GM12878 (cell line): ENCODE data around the gene MAP2K2. TPM values are rescaled to one million over a fixed set of nuclear protein-coding genes. Genes with fewer than 3 reads are reported as not detected.
A peak's percentile ranks its signal among the peaks of the same experiment; 100 is the strongest.

Experiments used
- ATAC-seq: fragments of 200-7000 bp; cut with Tn5 transposase; 3 replicates; pipeline ENCODE4 v1.9.1; 2020; ENCODE audit warnings: mild to moderate bottlenecking, moderate library complexity
- BruUV-seq: library from RNA; stranded (reverse); fragments of 400-500 nt; replicated peaks from 2 replicates; lab custom pipeline; 2021; lab: Mats Ljungman, UMichigan
- CTCF ChIA-PET: fragments of 300-600 bp; sonication (Branson Sonifier 250); formaldehyde crosslinking; extraction: SDS; loops from one replicate; lab custom pipeline; 2021; ENCODE audit warnings: inconsistent platforms; lab: Yijun Ruan, JAX
- POLR2A ChIA-PET: fragments of 350-600 bp; formaldehyde crosslinking; extraction: SDS; loops from one replicate; lab custom pipeline; 2021; ENCODE audit warnings: inconsistent platforms; lab: Charles Lee
- RAD21 ChIA-PET: fragments of 300-600 bp; sonication (Branson Sonifier 250); formaldehyde crosslinking; loops from one replicate; lab custom pipeline; 2023; ENCODE audit warnings: antibody characterized with exemption; ENCODE audit not compliant: unreplicated experiment; lab: Charles Lee
- SMC1A ChIA-PET: fragments of 300-600 bp; sonication (Branson Sonifier 250); formaldehyde crosslinking; loops from one replicate; lab custom pipeline; 2023; ENCODE audit not compliant: unreplicated experiment, uncharacterized antibody; lab: Charles Lee
- DNase-seq: peaks from one replicate; pipeline ENCODE4 v3.0.0-alpha.2; 2011; ENCODE audit warnings: low read depth, low spot score
- FAIRE-seq: peaks from 3 replicates; lab custom pipeline; 2011; peaks lifted over from hg19 to GRCh38; lab: Jason Lieb, UNC
- H2AFZ ChIP-seq: 2 replicates; pipeline ENCODE4 v1.6.0; 2011; ENCODE audit warnings: low read depth, low read length, control low read depth; ENCODE audit not compliant: control insufficient read depth
- H3K27ac ChIP-seq: 2 replicates; pipeline ENCODE4 v1.5.1; 2011; ENCODE audit warnings: control low read depth; ENCODE audit not compliant: control insufficient read depth, insufficient read depth
- H3K27me3 ChIP-seq, 2 experiments: replicated peaks in 1 of 2; 2 replicates each; pipeline versions ENCODE4 v1.6.0 to v1.6.1; 2011; ENCODE audit warnings: low read length in 1 of 2; ENCODE audit not compliant: control insufficient read depth in 2 of 2, insufficient read depth in 2 of 2
- H3K36me3 ChIP-seq, 2 experiments: 2 replicates each; pipeline ENCODE4 v1.5.1; 2011; ENCODE audit warnings: low read length in 1 of 2; ENCODE audit not compliant: control insufficient read depth in 2 of 2, insufficient read depth in 2 of 2
- H3K4me1 ChIP-seq: 2 replicates; pipeline ENCODE4 v1.6.1; 2011; ENCODE audit warnings: mild to moderate bottlenecking, low read length, moderate library complexity, mixed read lengths; ENCODE audit not compliant: control insufficient read depth, insufficient read depth
- H3K4me2 ChIP-seq: 2 replicates; pipeline ENCODE4 v1.6.0; 2011; ENCODE audit warnings: control low read depth; ENCODE audit not compliant: control insufficient read depth, insufficient read depth
- H3K4me3 ChIP-seq: fragments of 200-600 bp; sonication (generic); 2 replicates; pipeline ENCODE4 v1.5.1; 2016
- H3K79me2 ChIP-seq: 2 replicates; pipeline ENCODE4 v1.6.0; 2011; ENCODE audit warnings: low read length; ENCODE audit not compliant: control insufficient read depth, insufficient read depth
- H3K9ac ChIP-seq: 2 replicates; pipeline ENCODE4 v1.8.0; 2011; ENCODE audit warnings: low read length, control low read depth, mixed read lengths; ENCODE audit not compliant: control insufficient read depth, insufficient read depth
- H3K9me3 ChIP-seq: replicated peaks from 3 replicates; pipeline ENCODE4 v1.5.1; 2011; ENCODE audit warnings: mild to moderate bottlenecking, low read length; ENCODE audit not compliant: control insufficient read depth, insufficient read depth
- H4K20me1 ChIP-seq: 2 replicates; pipeline ENCODE4 v1.6.0; 2011; ENCODE audit not compliant: control insufficient read depth, insufficient read depth
- DPF2 ChIP-seq: fragments of 450-650 bp; IDR thresholded peaks from 2 replicates; pipeline ENCODE4 v1.6.1; 2017; ENCODE audit warnings: mild to moderate bottlenecking
- IKZF1 ChIP-seq: fragments of 450-650 bp; conservative IDR thresholded peaks from 2 replicates; pipeline ENCODE4 v1.6.1; 2017; ENCODE audit warnings: antibody characterized with exemption, mild to moderate bottlenecking
- MEF2B ChIP-seq: fragments of 450-650 bp; IDR thresholded peaks from 2 replicates; pipeline ENCODE4 v1.6.1; 2018; ENCODE audit warnings: mild to moderate bottlenecking, moderate library complexity; ENCODE audit not compliant: partially characterized antibody, poor library complexity, severe bottlenecking
- MYC ChIP-seq: IDR thresholded peaks from 2 replicates; pipeline ENCODE4 v1.6.1; 2011; ENCODE audit warnings: mild to moderate bottlenecking, low read length, moderate library complexity, inconsistent platforms; ENCODE audit not compliant: insufficient read depth, insufficient replicate concordance, insufficient read length, severe bottlenecking
- RAD51 ChIP-seq: fragments of 450-650 bp; IDR thresholded peaks from 2 replicates; pipeline ENCODE4 v1.6.1; 2016; ENCODE audit warnings: moderate library complexity, mild to moderate bottlenecking, inconsistent platforms
- ZNF24 ChIP-seq: fragments of 450-650 bp; IDR thresholded peaks from 2 replicates; pipeline ENCODE4 v1.6.1; 2017; ENCODE audit warnings: antibody characterized with exemption, mild to moderate bottlenecking
- WGBS: methylation state at CpG from one replicate; pipeline ENCODE4 v1.1.6; 2016; ENCODE audit warnings: low lambda C conversion rate; ENCODE audit not compliant: insufficient replicate concordance, insufficient coverage; ENCODE audit errors: missing lambda C conversion rate; 5-methylcytosine and 5-hydroxymethylcytosine counted together
- in situ Hi-C: fragments of 300-500 bp; cut with MboI; formaldehyde crosslinking; loops from 9 replicates; pipeline ENCODE4 v1.14.3; 2018; ENCODE audit warnings: mixed read lengths
- intact Hi-C: fragments of 100-400 bp; cut with micrococcal nuclease; formaldehyde crosslinking; loops from one replicate; pipeline ENCODE4 v1.14.2; 2022; ENCODE audit not compliant: unreplicated experiment
- polyA plus RNA-seq, 11 experiments: library from polyadenylated mRNA; depleted of rRNA in 4 of 11; unstranded in 6 of 11; stranded (reverse) in 5 of 11; fragments of >200 nt; fragmentation: Nextera tagmentation in 4 of 11; fragmentation: Illumina TruSeq in 1 of 11; extraction: Ambion mirVana in 4 of 11; extraction: Trizol in 1 of 11; gene quantifications; 1 replicate in 1 of 11; 2 replicates in 10 of 11; pipeline versions ENCODE4 v1.2.1 to v1.2.3, GENCODE V29; 2011 to 2016; ENCODE audit warnings: inconsistent platforms in 2 of 11, missing spikeins in 2 of 11, low read depth in 1 of 11
- total RNA-seq, 4 experiments: library from RNA; depleted of rRNA in 3 of 4; stranded (reverse); fragments of >200 nt in 3 of 4; fragmentation: Illumina TruSeq in 1 of 4; extraction: Trizol in 1 of 4; gene quantifications; 2 replicates each; pipeline versions ENCODE4 v1.2.1 to v1.2.3, GENCODE V29; 2013 to 2021
- TF ChIP-seq, protein P1 (sequence below): fragments of 150-350 bp; IDR thresholded peaks from 2 replicates; pipeline ENCODE4 v1.6.1; 2014; ENCODE audit warnings: mild to moderate bottlenecking, low read depth, low read length

Gene MAP2K2
- total and polyA plus RNA-seq, 10 of the 15 experiments (the other 5 are each of a cell fraction or from before 2014, with no cell fraction given) = 1.00 to 210 (median 53.5) TPM

DNA sequence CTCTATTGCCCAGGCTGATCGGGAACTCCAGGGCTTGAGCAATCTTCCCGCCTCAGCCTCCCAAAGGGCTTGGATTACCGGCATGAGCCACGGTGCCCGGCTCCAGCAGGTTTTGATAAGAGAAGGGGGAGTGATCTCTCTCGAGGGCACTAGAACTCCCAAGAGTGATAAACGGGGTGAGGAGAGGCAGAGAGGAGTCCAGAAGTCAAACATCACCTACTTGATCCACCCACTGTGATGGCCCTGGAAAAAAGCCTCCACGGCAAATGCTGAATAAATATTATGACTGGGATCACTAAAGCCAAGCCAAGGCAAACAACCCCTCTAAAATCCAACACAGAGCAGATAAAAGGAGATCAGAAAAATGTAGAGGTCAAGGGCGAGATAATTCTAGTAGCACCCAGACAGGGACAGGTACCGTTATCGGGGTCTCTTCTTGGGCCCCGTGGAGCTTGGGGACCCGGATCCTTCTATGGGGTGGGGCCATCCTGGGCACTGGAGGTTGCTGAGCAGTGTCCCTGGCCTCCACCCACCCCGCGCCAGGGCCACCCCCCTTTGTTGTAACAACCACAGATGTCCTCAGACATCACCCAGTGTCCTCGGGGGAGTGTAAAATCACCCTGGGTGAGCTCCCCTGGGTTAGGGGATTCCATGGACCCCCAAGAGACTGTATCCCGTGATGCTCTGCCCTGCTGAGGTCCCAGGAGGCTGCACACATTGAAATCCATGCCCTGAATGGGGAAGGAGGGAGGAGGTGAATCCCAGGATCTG, 25.8 kb upstream of the MAP2K2 start:
- H3K4me1 ChIP-seq = 0 out of 2 replicates have a peak, but pooled peaks cover 2% of the 10 kb centered on the region
- intact Hi-C loops = no loop called here
- no peaks in the 10 kb centered on the region for H3K9me3 ChIP-seq
- H3K9ac ChIP-seq = no peak overlapping the region
- H3K79me2 ChIP-seq = no peaks in the 10 kb centered on the region
- no peak for DNase-seq
- no peak overlapping the region for H3K4me3 ChIP-seq
- no peak overlapping the region for H3K27ac ChIP-seq
- H4K20me1 ChIP-seq = no peaks in the 10 kb centered on the region
- peaks cover 2 to 3% of the 10 kb centered on the region in 2 experiments; a peak in 1 of 4 replicates for H3K27me3 ChIP-seq
- TF ChIP-seq IKZF1 (0 out of 2 replicates have a peak, but pooled peaks have one; percentile 28), MEF2B (peak; percentile 59), DPF2 (no peak), MYC (no peak)
- ATAC-seq = no peak
- no peak overlapping the region for H3K4me2 ChIP-seq
- no peak overlapping the region for H2AFZ ChIP-seq
- H3K36me3 ChIP-seq = no peaks in the 10 kb centered on the region
- 2% methylated on average over 17 of the region's 17 CpGs for WGBS
- ChIA-PET CTCF (interaction anchor here (1.2 kb wide), 1 partner anchor 162 kb away, joined by 3 read pairs; no protein-coding TSS in a partner anchor), RAD21 (no interaction called here), POLR2A (no interaction called here), SMC1A (no interaction called here)
- BruUV-seq = no TSS peak
- in situ Hi-C loops = no loop called here
- no peak for FAIRE-seq

DNA sequence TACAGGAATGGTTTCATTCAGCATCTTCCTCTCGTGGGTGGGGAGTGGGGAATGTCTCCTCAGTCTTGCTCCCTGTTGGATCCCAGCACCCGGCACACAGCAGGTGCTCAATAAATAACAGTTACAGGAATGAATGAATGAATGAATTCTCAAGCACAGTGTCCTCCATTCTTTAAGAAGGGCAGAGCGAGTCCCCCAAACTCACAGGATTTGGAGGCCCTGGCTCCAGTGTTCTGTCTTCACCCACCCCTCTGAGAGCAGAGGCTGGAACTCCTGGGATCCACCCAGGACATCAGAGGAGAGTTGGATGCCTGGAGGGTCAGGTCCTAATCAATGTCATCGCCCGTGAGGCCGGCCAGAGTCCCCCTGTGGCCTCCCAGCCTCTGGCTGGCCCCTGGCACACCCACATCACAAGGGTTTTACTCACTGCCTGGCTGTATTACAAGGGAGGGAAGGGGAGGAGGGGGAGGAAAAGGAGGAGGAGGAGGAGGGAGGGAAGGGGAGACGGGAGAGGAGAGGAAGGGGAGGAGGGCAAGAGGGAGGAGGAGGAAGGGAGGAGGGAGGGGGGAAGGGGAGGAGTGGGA, 20.8 kb upstream of the MAP2K2 start:
- Histone ChIP-seq H3K27ac (no peak overlapping the region), H4K20me1 (no peaks in the 10 kb centered on the region), H2AFZ (no peak overlapping the region), H3K27me3 (0 out of 4 replicates have a peak, but pooled peaks cover 2% of the 10 kb centered on the region in 2 experiments), H3K9me3 (no peaks in the 10 kb centered on the region), H3K4me1 (peaks cover 3% of the 10 kb centered on the region; the same call in 1 of the 2 replicates), H3K4me3 (no peak overlapping the region), H3K79me2 (no peaks in the 10 kb centered on the region), H3K36me3 (no peaks in the 10 kb centered on the region), H3K4me2 (no peak overlapping the region), H3K9ac (no peak overlapping the region)
- no peak for DNase-seq
- WGBS = 4% methylated on average over 6 of the region's 7 CpGs
- SMC1A ChIA-PET = no interaction called here
- in situ Hi-C loops = no loop called here
- intact Hi-C loops = no loop called here
- no TSS peak for BruUV-seq
- RAD21 ChIA-PET = no interaction called here
- TF ChIP-seq RAD51 = no peak
- 0 out of 2 replicates have a peak, but pooled peaks have one; percentile 13 for TF ChIP-seq ZNF24
- TF ChIP-seq, protein P1, sequence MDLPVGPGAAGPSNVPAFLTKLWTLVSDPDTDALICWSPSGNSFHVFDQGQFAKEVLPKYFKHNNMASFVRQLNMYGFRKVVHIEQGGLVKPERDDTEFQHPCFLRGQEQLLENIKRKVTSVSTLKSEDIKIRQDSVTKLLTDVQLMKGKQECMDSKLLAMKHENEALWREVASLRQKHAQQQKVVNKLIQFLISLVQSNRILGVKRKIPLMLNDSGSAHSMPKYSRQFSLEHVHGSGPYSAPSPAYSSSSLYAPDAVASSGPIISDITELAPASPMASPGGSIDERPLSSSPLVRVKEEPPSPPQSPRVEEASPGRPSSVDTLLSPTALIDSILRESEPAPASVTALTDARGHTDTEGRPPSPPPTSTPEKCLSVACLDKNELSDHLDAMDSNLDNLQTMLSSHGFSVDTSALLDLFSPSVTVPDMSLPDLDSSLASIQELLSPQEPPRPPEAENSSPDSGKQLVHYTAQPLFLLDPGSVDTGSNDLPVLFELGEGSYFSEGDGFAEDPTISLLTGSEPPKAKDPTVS = no peak
- no peak for FAIRE-seq
- CTCF ChIA-PET = no interaction called here
- no peak for ATAC-seq
- POLR2A ChIA-PET = no interaction called here
